Inferior parietal cortex (tissue), 1 donor: ENCODE data around the gene KCNG2.
"Not testable (repeated sequence)": the region's sequence is repeated elsewhere in the genome, so short reads cannot be mapped to it uniquely, and the experiment has no call there.

ENCODE experiments used
- DNase-seq: peaks from one replicate; pipeline ENCODE4 v3.0.0-alpha.2; 2016; ENCODE audit errors: extremely low spot score

Gene KCNG2

GRCh38 chr18:79852561-79853302, 55.0 kb downstream of the KCNG2 start:
- DNase-seq, result no peak

- no peak for DNase-seq
These were observed 55.7 kb downstream of the KCNG2 start for GRCh38 chr18:79853303-79853992.

DNA sequence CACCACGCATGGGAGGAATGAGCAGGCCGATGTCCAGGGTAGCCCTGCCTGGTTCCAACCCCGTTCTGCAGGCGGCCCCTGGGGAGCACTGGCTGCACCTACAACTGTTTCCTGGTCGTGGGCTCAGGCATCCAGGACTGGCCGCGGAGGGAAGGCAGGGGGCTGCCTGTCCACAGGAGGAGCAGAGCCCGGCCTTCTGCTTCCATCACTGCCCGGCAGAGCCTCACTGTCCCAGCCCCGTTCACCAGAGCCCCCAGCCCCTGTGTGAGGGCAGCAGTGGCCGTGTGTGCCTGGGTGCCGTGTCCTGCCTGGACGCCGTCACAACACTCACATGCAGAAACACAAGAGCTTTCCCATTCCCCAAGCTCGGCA, 56.2 kb downstream of the KCNG2 start:
- no peak for DNase-seq

- no peak for DNase-seq
These were observed 57.6 kb downstream of the KCNG2 start for GRCh38 chr18:79855147-79855933.

- DNase-seq, result no peak
These were observed 58.6 kb downstream of the KCNG2 start for GRCh38 chr18:79856119-79857007.

GRCh38 chr18:79857082-79857671, 59.4 kb downstream of the KCNG2 start:
- peak; percentile 6 for DNase-seq

GRCh38 chr18:79859314-79859713, 61.6 kb downstream of the KCNG2 start:
- no peak for DNase-seq

- no peak for DNase-seq
These were observed 63.9 kb downstream of the KCNG2 start for GRCh38 chr18:79861687-79862086.

DNA sequence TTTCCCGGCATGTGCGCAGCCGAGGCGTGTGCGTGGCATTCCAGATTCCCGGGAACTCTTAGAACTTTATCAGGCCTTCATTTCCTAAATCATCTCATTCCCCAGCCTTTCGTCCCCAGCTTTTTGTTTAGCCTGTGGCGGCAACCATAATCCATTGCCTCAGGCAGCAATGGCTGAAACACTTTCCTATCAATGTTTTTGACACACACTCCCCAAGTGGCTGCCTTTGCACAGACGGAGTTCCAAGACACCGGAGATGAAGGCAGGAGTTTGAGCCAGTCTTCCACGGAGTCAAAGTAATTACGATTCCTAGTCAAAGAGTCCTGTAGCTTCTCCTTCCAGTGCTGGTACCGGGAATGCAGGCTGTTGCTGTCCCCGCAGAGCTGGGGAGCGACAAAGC, 64.8 kb downstream of the KCNG2 start:
- no peak for DNase-seq

DNA sequence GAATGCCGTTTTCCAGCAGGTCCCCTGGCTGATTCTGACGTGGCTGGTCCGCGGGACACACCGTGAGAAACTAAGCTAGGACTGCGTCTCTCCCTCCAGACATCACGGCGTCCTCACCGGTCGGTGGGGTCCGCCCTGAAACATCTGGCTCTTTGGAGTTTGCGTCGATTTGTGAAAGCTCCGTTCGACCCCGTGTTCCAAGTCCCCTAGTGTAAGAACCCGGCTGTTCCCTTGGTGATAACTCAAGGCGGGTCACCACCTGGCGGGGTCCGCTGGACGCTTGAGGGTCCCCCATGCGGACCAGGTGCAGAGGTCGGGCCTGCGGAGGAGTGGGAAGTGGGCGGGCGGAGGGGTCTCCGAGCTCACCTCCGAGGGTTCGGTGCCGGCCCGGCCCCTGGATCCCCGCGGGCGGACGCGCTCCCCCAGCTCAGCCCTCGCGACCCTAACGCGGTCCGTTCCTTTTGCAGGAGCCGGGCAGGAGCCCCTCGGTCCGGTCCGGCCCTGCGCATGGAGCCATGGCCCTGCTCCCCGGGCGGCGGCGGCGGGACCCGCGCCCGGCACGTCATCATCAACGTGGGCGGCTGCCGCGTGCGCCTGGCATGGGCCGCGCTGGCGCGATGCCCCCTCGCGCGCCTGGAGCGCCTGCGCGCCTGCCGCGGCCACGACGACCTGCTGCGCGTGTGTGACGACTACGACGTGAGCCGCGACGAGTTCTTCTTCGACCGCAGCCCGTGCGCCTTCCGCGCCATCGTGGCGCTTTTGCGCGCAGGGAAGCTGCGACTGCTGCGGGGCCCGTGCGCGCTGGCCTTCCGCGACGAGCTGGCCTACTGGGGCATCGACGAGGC, 65.6 kb downstream of the KCNG2 start:
- no peak for DNase-seq

DNA sequence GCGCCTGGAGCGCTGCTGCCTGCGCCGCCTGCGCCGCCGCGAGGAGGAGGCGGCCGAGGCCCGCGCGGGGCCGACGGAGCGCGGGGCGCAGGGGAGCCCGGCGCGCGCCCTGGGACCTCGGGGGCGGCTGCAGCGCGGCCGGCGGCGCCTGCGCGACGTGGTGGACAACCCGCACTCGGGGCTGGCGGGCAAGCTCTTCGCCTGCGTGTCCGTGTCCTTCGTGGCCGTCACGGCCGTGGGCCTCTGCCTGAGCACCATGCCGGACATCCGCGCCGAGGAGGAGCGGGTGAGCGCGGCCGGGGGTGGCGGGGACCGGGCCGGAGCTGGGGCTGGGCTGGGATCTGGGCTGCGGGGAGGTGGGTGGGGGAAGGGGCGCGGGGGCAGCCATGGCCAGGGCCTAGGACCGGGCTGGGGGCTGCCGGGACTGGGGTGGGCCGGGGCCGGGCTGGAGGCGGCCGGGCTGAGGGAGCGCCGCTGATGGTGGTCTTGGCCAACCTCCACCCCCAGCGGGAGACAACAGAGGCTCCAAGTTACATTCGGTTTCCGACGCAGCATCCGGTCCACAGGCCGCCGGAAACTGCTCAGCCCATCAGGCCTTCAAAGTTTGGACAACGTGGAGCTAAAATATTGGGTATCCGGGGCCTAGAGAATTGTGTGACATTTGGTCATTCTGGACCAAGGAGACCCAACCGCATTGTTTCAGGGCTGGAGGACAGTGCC, 66.4 kb downstream of the KCNG2 start:
- no peak for DNase-seq

GRCh38 chr18:79864955-79865354, 67.2 kb downstream of the KCNG2 start:
- DNase-seq, result not testable (repeated sequence)

DNA sequence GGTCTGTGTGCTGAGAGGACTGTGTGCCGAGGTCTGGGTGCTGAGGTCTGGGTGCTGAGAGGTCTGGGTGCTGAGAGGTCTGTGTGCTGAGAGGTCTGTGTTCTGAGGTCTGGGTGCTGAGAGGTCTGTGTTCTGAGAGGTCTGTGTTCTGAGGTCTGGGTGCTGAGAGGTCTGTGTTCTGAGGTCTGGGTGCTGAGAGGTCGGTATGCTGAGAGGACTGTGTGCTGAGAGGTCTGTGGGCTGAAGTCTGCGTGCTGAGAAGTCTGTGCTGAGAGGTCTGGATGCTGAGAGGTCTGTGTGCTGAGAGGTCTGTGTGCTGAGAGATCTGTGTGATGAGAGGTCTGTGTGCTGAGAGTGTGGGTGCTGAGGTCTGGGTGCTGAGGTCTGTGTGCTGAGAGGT, 68.2 kb downstream of the KCNG2 start:
- not testable (repeated sequence) for DNase-seq

- no peak for DNase-seq
These were observed 69.3 kb downstream of the KCNG2 start for GRCh38 chr18:79866889-79867574.

DNA sequence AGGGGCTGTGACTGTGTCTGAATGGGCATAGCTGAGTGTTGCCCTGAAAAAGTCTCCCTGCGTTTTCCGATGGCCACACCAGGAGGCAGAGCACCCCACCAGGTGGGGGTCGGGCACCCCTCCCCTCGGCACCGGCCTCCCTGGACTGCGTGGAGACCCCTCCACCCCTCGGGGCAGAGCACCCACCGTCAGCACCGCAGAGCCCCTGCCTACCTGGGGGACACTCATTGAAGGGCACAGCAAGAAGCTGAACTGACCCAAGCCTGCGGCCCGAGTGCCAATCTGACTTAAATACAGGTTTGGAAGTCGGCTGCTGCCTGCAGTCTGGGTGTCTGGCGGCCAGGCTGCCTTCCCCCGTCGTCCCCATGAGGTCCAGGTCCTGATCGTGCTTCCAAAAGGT, 69.9 kb downstream of the KCNG2 start:
- DNase-seq, result no peak

DNA sequence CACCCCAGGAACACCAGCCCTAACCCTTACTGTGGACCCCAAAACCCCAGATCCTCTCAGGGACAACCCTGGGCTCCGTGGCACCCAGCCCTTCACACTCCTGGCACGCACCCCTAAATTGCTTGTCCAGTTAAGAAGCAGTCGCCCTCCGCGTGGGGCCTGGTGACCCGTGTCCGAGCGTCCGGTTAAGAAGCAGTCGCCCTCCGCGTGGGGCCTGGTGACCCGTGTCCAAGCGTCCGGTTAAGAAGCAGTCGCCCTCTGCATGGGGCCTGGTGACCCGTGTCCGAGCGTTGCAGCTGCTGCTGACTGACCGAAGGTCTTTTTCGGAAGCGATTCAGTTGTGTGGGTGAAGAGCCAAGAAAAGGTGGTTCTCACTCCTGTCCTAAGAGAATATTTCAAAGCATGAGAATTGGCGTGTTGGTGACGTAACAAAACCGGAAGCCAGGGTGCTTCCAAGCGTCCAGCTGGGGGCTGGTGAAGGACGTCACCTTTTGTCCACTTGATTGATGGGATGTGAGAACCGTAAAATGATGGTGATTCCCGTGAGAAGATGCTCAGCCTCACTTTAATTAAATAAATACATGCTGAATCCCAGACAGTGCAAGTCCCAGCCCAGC, 70.5 kb downstream of the KCNG2 start:
- no peak for DNase-seq

- no peak for DNase-seq
These were observed 71.2 kb downstream of the KCNG2 start for GRCh38 chr18:79868811-79869541.
